ENCODE data around the gene CPN2.

The CPN2 gene

GRCh38 chr3:194327218-194328052, 23.7 kb downstream of the CPN2 start:
- peak; percentile 36 for DNase-seq

GRCh38 chr3:194326968-194327217, 24.2 kb downstream of the CPN2 start:
- no peak for DNase-seq

- DNase-seq = peak; percentile 58
Observed at GRCh38 chr3:194326192-194326967, 24.7 kb downstream of the CPN2 start.

- no peak for DNase-seq
Observed at GRCh38 chr3:194325424-194326153, 25.5 kb downstream of the CPN2 start.

GRCh38 chr3:194324823-194325327, 26.3 kb downstream of the CPN2 start:
- DNase-seq = no peak

GRCh38 chr3:194323785-194324735, 27.1 kb downstream of the CPN2 start:
- peak; percentile 90 for DNase-seq

GRCh38 chr3:194322678-194323211, 28.4 kb downstream of the CPN2 start:
- peak; percentile 77 for DNase-seq

GRCh38 chr3:194321693-194322640, 29.2 kb downstream of the CPN2 start:
- DNase-seq = no peak

GRCh38 chr3:194320744-194321243, 30.3 kb downstream of the CPN2 start:
- DNase-seq = no peak

- DNase-seq = no peak
Observed at GRCh38 chr3:194320100-194320499, 31.0 kb downstream of the CPN2 start.

- no peak for DNase-seq
Observed at GRCh38 chr3:194318511-194319161, 32.5 kb downstream of the CPN2 start.

GRCh38 chr3:194316918-194317317, 34.2 kb downstream of the CPN2 start:
- no peak for DNase-seq

GRCh38 chr3:194315965-194316361, 35.2 kb downstream of the CPN2 start:
- DNase-seq = no peak

- peak; percentile 89 for DNase-seq
Observed at GRCh38 chr3:194315088-194315964, 35.8 kb downstream of the CPN2 start.

GRCh38 chr3:194314388-194315068, 36.6 kb downstream of the CPN2 start:
- no peak for DNase-seq

- DNase-seq = peak; percentile 39
Observed at GRCh38 chr3:194313560-194314387, 37.4 kb downstream of the CPN2 start.

- peak; percentile 90 for DNase-seq
Observed at GRCh38 chr3:194312743-194313281, 38.3 kb downstream of the CPN2 start.
